NCI-H526 (cell line): Measurements from ENCODE around the gene EGFR.

Experiments used
- DNase-seq, 2 experiments: peaks; one replicate each; lab custom pipeline; 2025; lab: John Stamatoyannopoulos, UW

EGFR gene

DNA sequence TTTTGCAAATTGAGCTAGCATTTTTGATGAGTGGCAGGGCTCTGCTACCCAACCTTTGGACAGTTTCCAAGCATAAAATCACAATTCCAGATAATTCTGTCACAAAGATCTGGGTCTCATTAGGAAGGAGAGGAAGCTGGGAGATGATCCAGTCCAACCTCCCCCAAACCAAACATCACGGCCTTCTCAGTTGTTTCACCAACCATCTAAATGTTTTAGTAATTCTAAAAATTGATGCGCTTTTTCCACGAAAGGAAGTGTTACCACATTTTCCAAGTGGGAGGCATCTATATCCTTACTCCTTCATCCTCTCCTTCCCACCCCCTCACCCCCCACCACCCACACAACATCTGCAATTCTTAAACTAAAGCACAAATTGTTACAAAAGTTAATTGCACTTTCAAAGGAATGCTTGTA is 108.3 kb downstream of the EGFR start:
- DNase-seq: no peak

DNA sequence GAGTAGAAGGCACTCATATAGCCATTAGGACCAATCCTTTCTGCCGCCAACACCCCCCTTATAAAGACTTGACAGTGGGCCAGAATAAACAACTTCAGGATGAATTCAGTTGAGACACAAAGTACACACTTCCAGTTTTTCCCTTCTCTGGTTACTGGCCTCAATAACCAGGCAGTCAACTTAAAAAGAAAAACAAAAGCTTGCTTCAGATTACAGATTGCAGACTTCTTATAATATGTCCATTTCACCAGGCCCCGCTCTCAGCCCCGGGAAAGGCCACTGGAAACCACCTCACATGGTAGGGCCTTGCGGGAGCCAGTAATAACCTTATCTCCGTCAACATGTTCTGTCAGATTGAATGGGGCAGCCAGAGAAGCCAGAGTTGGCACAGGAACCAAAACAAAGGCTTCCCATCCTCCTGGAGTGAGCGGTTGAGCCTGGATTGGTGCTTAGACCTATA is 108.8 kb downstream of the EGFR start:
- DNase-seq: no peak

DNA sequence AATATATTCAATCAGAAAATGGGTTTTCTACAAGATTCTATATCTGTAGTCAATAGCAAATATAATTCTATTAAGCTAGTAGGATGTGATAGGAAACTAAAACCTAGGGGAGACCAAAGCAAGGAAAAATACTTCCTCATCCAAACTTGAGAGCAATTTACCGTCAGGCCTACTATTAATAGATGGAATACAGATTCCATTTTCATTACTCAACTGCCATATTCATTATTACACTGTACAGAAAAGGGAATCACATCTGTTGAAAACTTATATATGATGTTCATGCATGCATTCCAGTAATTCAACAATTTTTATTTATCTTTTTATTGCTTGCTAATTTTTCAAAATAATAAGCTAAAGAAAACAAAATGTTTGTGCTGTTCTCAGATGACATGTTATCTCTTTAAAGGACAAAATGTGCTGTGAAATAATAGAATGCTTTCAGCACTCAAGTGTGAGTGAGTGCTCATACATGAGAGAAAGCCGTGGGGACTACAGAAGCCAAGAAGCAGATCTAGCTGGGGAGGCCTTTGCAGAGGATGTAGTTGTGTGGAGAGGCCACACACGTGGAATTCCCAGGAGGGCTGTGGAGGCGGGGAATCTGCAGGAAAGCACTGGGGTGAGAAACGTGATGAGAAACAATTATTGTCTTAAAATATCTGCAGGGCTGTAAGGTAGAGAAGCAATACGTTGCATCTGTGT is 110.0 kb downstream of the EGFR start:
- no peak for DNase-seq

DNA sequence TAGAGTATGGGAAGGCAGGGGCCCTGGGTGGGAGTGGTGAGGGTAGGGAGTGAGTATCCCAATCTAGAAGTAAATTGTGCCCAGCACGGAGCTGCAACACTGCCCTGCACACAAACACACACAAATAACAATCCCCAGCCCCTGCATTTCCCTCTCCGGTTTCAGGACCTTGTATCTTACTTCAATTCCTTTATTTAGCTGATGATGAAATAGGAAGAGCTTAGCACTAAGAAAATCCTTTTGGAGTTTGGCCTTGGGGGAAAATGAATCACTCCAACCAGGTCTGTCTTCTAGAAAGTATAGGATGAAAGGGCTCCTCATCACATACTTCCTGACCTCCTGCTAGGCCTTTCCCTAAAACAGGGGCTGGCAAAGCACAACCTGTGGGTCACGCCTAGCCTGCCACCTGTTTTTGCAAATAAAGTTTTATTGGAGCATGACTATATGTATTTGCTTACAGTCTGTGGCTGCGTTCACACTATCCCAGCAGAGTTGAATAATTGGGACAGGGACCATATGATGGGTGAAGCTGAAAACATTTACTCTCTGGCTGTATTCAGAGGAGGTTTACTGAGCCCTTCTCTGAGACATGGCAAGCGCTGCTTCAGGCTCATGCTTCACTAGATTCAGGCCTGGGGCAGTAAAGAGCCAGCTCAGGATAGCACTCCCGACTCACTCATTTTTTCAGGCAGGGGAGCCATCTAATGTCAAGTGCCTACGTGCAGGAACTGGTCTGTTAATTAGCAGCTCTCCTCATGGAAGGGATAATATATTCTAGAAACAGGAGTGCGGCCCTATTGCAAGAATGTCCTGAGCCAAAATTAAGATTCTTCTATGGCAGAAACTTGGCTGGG is 111.0 kb downstream of the EGFR start:
- no peak for DNase-seq

DNA sequence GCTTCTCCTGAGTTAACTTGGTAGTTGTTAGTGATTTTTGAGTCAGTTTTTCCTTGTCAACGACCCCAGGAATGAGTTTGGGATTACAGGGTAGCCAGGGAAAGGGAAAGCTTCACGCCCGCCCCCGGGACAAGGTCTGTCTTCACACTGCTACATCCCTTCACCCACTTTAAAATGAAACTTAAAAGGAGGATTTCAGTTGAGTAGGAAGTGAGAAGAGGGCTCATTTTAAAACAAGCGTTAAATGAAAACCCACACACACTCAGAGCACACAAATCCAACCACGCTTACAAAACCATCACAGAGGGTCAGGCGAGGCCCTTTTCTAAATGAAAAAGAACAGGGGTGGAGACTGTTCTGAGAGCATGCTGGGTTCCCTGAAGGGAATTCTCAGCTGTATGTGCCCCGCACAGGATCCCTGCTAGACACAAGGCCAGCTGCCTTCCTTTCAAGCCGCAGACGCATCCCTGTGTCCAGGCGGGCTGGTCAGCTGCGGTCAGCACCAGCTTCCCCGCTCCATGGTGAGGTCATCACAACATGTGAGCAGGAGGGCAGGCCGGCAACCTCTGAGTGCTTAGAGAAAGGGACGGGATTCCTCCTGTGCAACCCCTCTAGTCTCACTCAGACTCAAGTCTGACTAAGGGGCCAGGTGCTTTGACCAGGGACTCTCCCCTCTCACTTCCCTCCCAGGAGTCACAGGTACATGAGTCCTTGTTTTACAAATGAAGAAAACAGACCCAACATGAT is 111.8 kb downstream of the EGFR start:
- no peak for DNase-seq

DNA sequence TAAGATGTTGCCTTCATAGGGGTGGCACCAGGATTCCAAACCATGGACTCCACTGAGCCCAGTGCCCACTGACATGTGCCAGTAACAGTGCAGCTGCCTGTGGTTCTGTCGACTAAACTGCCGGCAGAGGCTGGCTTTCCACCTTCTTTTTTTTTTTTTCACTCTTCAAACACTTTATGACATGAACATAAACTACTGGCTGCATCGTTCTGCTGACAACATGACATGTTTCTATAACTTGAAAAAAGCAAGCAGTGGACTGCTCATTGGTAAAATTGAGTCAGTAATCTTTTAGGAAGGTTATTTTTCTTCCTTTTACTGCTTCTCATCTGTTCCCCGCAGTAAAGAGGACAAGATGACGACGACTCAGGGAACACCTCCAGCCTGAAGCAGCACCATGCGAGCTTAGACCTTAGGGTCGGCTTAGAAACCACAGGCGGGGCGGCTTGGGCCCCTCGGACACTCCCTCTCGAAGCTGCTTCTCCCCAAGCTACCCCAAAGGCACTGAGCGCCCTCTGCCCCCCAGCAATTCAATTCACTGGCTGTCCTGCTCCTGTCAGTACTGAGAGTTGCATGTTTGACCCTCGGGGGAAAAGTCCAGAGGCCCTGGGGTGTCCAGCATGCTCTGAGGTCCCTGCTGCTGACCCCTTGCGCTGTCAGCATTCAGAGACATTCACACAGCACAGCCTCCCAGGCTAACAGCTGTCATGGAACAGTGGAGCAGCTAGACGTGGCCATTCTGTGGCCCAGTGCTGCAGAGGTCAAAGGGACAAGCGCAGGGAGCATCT is 112.5 kb downstream of the EGFR start:
- DNase-seq: no peak

DNA sequence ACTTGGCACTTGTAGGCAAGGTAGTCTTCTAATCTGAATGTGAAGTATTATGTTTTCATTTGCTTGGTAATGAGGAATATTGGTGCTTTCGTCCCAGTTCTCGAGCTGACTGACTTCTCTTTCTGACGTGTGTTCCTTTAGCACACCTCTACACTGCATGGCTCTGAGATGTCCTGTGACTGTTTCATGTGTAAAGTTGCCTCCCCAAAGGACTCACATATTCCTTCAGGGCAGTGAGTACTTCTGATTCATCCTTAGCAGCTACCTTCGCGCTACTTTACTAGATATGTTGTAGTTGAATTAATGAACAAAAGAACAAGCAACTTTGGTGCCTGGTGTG is 113.7 kb downstream of the EGFR start:
- DNase-seq: no peak

DNA sequence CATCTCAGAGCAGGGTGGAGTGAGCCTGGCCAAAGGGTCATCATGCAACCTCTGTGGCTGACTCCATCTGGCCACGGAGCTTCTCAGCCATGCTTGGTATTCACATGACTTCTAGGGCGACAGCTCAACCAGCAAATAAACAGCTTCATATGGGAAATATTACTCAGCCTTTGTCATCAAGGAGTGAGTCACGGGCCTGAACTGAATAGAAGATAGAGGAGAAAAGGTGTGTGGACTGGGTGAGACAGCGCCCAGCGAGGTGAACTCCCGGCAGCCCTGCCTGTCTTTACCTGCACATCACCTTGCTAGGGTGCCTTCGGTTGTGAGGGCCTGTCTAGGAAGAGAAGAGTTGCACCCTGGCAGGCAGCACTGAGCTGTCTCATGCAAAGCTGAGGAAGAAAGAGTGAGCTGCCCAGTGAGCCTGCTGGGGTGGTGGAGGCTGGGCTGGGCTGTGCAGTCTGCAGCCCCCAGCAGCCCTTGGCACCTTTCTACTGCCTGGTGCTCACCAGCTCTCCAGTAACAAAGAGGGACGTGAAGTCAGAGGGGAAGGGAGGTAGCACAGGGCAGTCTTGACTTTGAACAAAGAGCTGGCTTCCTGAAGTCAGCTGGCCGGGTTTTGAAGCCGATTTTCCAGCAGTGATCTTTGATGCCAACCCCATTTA is 114.2 kb downstream of the EGFR start:
- no peak for DNase-seq

DNA sequence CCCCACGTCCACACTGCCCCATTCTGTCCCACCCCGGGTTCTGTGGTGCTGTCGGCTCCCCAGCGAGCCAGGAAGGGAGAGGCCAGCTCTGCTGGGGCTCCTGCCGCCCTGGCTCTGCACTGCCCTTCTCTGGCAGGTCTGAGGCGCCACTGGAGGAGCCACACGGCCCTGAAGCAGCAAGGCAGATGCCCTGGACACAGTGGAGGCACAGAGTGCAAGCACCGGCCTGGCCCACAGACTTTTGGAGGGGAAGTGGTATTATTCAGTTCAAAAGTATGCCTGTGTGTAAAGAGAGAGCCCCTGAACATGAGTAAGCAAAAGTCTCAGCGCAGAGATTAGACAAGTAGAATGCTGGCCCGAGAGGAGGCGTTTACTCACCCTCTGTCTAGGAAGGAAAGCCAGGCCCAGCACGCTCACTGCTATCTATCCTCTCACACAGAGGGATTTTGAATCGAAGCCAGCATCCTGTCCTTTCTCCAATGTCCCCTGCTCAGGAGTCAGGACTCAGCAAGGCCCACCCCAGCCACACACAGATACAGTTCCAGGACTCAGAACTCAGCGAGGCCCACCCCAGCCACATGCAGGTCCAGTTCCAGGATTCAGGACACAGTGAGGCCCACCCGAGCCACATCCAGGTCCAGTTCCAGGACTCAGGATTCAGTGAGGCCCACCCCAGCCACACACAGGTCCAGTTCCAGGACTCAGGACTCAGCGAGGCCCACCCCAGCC is 115.0 kb downstream of the EGFR start:
- DNase-seq: no peak

DNA sequence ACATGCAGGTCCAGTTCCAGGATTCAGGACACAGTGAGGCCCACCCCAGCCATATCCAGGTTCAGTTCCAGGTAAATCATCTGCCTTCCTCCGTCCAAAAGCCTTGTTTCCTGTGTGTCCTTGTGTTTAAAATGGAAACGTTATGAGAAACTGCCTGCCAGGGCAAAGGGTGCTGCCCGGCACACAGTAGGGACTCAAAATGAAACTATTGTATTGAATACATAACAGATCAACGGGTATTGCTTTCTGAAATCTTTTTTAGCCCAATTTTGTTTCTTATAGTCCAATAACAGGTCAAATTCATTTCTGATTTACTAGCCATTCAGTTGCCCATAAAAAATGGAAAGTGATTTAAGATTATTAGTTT is 115.5 kb downstream of the EGFR start:
- no peak for DNase-seq

DNA sequence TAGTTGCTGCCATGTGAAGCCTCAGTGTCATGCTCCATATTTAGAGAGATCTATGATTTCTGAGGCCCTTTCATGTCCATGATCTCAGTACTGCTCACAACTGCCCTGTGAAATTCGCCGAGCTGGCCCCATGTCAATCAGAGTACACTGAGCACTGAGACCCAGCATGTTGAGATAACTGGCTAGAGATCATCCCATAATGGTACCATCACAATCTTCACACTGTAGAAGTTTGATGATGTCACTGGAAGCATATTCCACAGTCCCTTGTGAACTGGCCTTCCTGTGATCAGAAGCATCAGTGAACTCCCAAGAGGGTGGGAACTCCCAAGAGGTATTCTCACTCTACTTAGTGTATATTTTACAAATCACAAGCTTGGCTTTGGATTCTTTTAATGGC is 116.0 kb downstream of the EGFR start:
- no peak for DNase-seq

DNA sequence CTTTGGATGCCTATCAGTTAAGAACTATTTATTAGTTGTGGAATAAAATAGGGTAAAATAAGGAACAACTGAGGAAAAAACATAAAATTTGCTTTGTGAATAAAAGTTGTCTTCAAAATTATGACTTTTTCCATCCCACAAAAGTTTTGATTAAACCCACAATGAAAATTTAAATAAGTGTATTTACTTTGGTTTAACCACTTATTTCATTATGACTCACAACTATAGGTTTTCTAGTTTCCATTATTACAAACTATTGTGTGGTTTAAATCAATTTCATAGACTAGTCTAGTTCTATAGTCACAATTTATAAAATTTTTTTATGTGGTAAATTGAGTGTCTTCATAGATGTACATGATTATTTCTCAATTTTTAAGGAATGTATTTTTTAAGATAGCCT is 116.6 kb downstream of the EGFR start:
- no peak for DNase-seq

DNA sequence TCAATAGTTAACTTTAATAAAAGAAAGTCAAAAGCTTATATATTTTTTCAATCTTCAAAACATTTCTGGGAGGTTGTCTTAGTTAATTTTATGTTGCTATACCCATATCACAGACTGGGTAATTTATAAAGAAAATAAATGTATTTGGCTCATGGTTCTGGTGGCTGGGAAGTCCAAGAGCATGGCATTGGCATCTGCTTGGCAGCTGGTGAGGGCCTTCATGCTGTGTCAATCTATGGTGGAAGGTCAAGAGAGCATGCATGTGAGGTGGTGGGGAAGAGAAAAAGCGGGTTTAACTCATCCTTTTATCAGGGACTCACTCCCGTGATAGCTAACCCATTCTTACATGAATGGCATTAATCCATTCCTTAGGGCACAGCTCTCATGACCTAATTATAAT is 119.8 kb downstream of the EGFR start:
- DNase-seq: no peak

DNA sequence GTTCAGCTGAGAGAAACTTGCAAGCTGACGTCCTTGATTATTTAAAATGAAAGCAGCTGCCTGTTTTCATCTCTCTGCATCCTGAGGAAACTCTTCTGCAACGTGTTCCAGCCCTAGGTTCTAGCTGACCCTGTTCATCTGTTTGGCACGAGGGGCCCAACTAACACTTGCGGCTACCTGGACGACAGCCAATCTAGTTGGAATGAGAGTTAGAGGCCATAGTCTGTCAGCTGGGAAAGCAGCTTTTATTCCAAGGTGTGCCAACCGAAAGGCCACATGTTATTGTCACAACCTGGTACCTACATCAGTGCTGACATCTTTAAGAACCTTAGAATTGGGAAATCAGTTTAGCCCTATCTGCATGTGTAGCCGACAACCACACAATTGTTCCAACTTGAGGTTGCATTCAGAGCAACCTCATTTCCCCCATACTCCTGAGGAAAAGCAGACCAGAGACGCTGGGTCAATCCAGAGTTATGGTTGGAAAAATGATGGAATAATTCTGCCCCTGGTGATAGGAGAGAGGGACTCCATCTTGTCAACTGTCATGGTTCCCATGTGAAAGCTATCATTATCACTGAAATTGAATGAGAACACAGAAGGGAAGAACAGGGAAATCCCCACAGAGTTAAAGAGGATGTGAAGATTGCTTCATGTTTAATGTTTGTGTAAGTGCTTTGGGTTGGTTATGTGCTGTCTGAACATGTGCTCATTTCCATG is 121.6 kb downstream of the EGFR start:
- DNase-seq: no peak

DNA sequence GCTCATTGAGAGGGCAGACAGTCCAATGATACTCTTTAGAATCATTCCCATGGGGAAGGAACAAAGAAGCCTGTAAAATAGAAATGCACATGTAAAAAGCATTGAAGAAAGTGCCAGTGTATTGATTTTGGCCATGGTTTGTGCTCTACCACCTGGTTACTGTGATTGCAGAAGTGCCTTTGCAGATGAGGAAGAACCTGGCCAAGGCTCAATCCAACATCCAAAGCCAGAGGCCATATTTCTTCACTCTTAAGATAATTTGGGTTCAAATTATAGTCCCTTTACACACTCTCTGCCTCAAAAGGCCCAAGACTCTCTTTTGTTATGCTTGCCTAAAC is 122.1 kb downstream of the EGFR start:
- no peak for DNase-seq

DNA sequence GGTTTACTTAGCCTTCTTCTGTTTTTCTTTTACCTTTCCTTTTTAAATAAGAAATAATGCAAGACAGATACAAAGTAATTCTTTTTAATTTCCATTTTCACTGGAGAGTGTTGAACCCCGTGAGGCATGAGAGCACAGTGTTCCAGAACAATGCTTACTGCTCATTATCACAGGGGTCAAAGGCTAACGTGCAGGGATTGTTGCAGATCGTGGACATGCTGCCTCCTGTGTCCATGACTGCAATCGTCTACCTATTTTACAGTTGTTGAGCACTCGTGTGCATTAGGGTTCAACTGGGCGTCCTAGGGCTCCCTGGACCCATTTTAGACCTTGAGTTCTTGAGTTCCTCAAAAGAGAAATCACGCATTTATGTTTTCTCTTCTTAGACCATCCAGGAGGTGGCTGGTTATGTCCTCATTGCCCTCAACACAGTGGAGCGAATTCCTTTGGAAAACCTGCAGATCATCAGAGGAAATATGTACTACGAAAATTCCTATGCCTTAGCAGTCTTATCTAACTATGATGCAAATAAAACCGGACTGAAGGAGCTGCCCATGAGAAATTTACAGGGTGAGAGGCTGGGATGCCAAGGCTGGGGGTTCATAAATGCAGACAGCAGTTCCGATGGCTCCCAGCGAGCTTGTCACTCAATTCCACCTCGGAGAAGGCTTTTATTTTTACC is 124.2 kb downstream of the EGFR start:
- no peak for DNase-seq

DNA sequence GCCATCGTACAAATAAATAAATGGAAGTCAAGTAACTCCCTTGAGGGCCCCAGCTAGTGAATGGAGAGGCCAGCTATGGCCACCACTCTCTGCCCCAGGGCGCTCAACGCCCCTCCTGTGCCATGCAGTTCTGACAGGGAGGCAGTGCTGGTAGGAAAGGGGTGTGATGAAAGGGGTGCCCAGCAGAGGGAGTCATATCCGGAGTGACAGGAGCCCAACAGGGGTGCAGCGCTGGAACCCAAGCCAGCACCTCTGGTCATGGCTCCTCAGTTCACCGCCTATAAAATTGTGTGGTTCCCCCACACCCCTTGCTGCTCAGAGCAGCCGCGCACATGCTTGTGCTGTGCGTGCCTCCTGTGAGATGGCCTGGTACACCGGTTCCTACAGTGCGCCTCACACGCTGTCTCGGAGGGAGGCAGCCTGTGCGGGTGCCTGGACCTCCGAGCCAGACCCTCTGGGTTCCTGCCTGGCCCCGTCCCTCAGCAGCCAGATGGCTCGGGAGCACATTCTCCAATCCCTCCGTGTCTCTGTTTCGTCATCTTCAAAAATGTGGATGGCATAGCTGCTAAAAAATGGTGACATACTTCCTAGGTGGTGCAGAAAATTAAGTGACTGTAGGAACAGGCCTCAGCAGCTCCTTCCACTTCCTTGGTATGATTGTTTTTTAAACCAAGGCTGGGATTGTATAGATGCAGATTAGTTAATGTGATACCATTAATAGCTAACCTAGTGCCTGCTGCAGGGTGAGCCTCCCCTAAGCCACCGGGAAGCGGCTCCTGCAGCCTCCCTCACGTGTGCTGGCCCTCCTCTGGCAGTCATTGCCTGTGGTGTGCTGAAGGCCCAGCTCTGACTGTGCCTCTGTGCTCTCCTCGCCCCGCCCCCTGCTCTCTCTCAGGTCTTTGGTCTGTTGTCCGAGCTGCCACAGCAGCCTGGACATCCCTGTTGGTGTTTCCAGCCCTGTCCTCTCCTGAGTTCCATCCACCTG is 125.8 kb downstream of the EGFR start:
- DNase-seq: no peak

DNA sequence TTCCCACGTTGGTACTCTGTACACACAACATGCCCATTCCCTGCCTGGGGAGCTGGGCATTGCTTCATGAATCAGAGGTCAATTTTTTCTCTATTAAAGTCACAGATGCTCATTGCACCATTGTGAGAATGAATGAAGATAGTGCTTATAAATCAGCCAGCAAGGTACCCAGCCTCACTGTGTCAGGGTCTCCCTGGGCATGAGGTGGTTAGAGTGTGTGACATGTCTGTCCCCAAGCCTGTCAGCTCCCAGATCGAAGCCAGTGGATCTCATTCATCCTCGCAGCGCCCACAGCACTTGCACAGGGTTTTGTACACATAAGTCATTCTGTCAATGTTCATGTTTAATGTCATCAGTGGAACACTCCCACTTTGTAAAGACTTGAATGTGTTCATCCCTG is 126.8 kb downstream of the EGFR start:
- DNase-seq: no peak

DNA sequence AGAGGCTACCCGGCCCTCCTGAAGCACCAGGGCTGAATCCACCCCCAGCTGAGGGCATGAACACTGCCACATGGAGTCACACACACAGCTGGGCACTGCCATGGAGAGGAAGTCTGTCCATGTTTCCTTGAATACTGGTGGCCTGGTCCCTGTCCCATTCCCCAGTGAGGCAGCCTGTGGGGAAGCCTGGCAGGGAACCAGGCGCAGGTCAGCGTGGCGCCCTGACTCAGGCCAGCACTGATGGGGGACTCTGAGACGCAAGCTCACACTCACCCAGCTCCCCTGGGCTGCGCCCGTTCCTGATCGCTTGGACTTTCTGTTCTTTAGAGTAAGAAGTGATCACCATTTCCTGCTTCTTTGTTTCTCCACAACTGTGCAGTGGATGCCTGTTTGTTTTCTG is 128.3 kb downstream of the EGFR start:
- no peak for DNase-seq
